ENCODE data around the gene F10.
A peak's percentile ranks its signal among the peaks of the same experiment; 100 is the strongest.

F10 gene

GRCh38 chr13:113171250-113172125 is 48.9 kb downstream of the F10 start:
- DNase-seq (ENCODE audit: low spot score): no peak

GRCh38 chr13:113172419-113172926 is 49.9 kb downstream of the F10 start:
- DNase-seq (ENCODE audit: low spot score): no peak

GRCh38 chr13:113176280-113176679 is 53.7 kb downstream of the F10 start:
- DNase-seq (ENCODE audit: low spot score): peak; percentile 38

- no peak for DNase-seq (ENCODE audit: low spot score)
Observed at GRCh38 chr13:113176822-113177221, 54.2 kb downstream of the F10 start.

GRCh38 chr13:113178070-113178895 is 55.7 kb downstream of the F10 start:
- no peak for DNase-seq (ENCODE audit: low spot score)

- DNase-seq (ENCODE audit: low spot score): no peak
Observed at GRCh38 chr13:113178896-113179167, 56.2 kb downstream of the F10 start.

GRCh38 chr13:113179374-113180230 is 57.0 kb downstream of the F10 start:
- DNase-seq (ENCODE audit: low spot score): no peak

GRCh38 chr13:113182046-113182445 is 59.4 kb downstream of the F10 start:
- no peak for DNase-seq (ENCODE audit: low spot score)

- no peak for DNase-seq (ENCODE audit: low spot score)
Observed at GRCh38 chr13:113183450-113184129, 61.0 kb downstream of the F10 start.

GRCh38 chr13:113184568-113185440 is 62.2 kb downstream of the F10 start:
- DNase-seq (ENCODE audit: low spot score): peak; percentile 18

- DNase-seq (ENCODE audit: low spot score): no peak
Observed at GRCh38 chr13:113186061-113186900, 63.7 kb downstream of the F10 start.

- DNase-seq (ENCODE audit: low spot score): peak; percentile 55
Observed at GRCh38 chr13:113187263-113187669, 64.7 kb downstream of the F10 start.

GRCh38 chr13:113187883-113188665 is 65.5 kb downstream of the F10 start:
- no peak for DNase-seq (ENCODE audit: low spot score)

GRCh38 chr13:113190181-113190580 is 67.6 kb downstream of the F10 start:
- DNase-seq (ENCODE audit: low spot score): no peak

GRCh38 chr13:113192279-113192678 is 69.7 kb downstream of the F10 start:
- no peak for DNase-seq (ENCODE audit: low spot score)

- DNase-seq (ENCODE audit: low spot score): no peak
Observed at GRCh38 chr13:113192902-113193301, 70.3 kb downstream of the F10 start.

GRCh38 chr13:113195360-113195759 is 72.8 kb downstream of the F10 start:
- DNase-seq (ENCODE audit: low spot score): no peak

GRCh38 chr13:113196970-113197737 is 74.6 kb downstream of the F10 start:
- DNase-seq (ENCODE audit: low spot score): no peak
